Heart right ventricle (tissue), 16 donors: ENCODE data around the gene DIPK1A. TPM values are rescaled to one million over a fixed set of nuclear protein-coding genes. Genes with fewer than 3 reads are reported as not detected.

Experiments
- ATAC-seq, 8 donors: fragments of 200-7000 bp; cut with Tn5 transposase; one replicate each; pipeline ENCODE4 v1.9.1; 2020; ENCODE audit warnings: mild to moderate bottlenecking in 8 of 8, moderate library complexity in 8 of 8, moderate number of reproducible peaks in 1 of 8
- DNase-seq, 2 donors: peaks; one replicate each; pipeline ENCODE4 v3.0.0-alpha.2; 2020
- H3K27ac ChIP-seq, 10 donors: fragments of 200-600 bp; sonication (generic) in 2 of 10; one replicate each; pipeline versions ENCODE4 v1.5.0 to v1.8.0; 2020 to 2022; ENCODE audit warnings: mild to moderate bottlenecking in 3 of 10
- H3K27me3 ChIP-seq, 7 donors: fragments of 200-600 bp; one replicate each; pipeline ENCODE4 v1.8.0; 2021 to 2022; ENCODE audit warnings: mild to moderate bottlenecking in 2 of 7
- H3K36me3 ChIP-seq, 9 donors: fragments of 200-600 bp; sonication (generic) in 1 of 9; one replicate each; pipeline versions ENCODE4 v1.5.0 to v1.8.0; 2020 to 2022; ENCODE audit warnings: mild to moderate bottlenecking in 2 of 9
- H3K4me1 ChIP-seq, 9 donors: fragments of 200-600 bp; sonication (generic) in 1 of 9; one replicate each; pipeline versions ENCODE4 v1.5.0 to v1.8.0; 2020 to 2022; ENCODE audit warnings: mild to moderate bottlenecking in 4 of 9
- H3K4me3 ChIP-seq, 10 donors: fragments of 200-600 bp; sonication (generic) in 2 of 10; one replicate each; pipeline versions ENCODE4 v1.5.0 to v1.8.0; 2020 to 2022; ENCODE audit warnings: mild to moderate bottlenecking in 7 of 10, moderate library complexity in 2 of 10
- H3K9me3 ChIP-seq, 11 donors: fragments of 200-600 bp in 10 of 11; sonication (generic) in 2 of 11; one replicate each; pipeline versions ENCODE4 v1.5.0 to v1.8.0; 2013 to 2022; ENCODE audit warnings: mild to moderate bottlenecking in 2 of 11, control low read depth in 1 of 11, moderate library complexity in 1 of 11
- WGBS, 2 donors: extraction: QIAGEN DNeasy Blood & Tissue Kit; methylation state at CpG; one replicate each; pipeline ENCODE4 v1.1.7; 2013; ENCODE audit warnings: inconsistent platforms in 1 of 2; 5-methylcytosine and 5-hydroxymethylcytosine counted together
- intact Hi-C, 10 donors: fragments of 100-400 bp; cut with DNase I; formaldehyde crosslinking; loops; one replicate each; pipeline versions ENCODE4 v1.11.1 to v1.14.2; 2022
- polyA plus RNA-seq, 2 donors: library from polyadenylated mRNA; stranded (reverse); fragments of 200-250 nt; gene quantifications; one replicate each; pipeline ENCODE4 v1.2.3, GENCODE V29; 2013
- total RNA-seq, 10 donors: library from RNA; stranded (reverse); fragmentation: NEBNext Ultra II Directional in 3 of 10; extraction: Animal tissue kit (Norgen Biotek cat#: 25700) in 3 of 10; gene quantifications; one replicate each; pipeline versions ENCODE4 v1.2.1 to v1.2.4, GENCODE V29; 2021 to 2023
- TF ChIP-seq, protein P1 (sequence below), 9 donors: fragments of 200-600 bp; sonication (generic) in 2 of 9; IDR thresholded peaks; one replicate each; pipeline versions ENCODE4 v1.5.0 to v1.8.0; 2021 to 2022; ENCODE audit warnings: antibody characterized with exemption in 9 of 9, mild to moderate bottlenecking in 5 of 9, moderate library complexity in 1 of 9
- donor health status: Arrhythmogenic right ventricular cardiomyopathy.
- donor health status: ischemic (EF 13 %, LVEDD 7.1; RV severe dilation, severe dysfunction).
- donor health status: healthy with polysubstance abuse.
- donor health status: DM: no; HTN: yes; CAD: no.
- donor health status: DM: no; HTN: no; CAD: no.
- donor health status: ischemic (EF 25% LVEDD 6.9; RV normal size, moderate dysfunction).
- donor health status: ischemic (EF 25% LVEDD 5.7; RV mildly dilated, moderate dysfunction).
- donor health status: healthy.
- donor health status: DM: yes; HTN: yes; CAD: no.
- donor health status: Ischemic cardiomyopathy.
- donor health status: ischemic (EF 35%, LVEDD 5.7; RV mildly dilated, moderate dysfunction).
- donor health status: nonischemic (EF 11% LVEDD 7.7; RV severe dilation, severe dysfunction).
- donor health status: DM: yes; HTN: yes; CAD: no.
- donor health status: PGD.
- donor health status: ischemic (EF 29% LVEDD 5.4; RV normal size, mild dysfunction).
- donor health status: nonischemic (EF 23%, LVEDD 6.1; RV moderate dilation, normal function).

The DIPK1A gene
- total and polyA plus RNA-seq, 12 donors = 3.4 to 8.5 (median 6.3) TPM

DNA sequence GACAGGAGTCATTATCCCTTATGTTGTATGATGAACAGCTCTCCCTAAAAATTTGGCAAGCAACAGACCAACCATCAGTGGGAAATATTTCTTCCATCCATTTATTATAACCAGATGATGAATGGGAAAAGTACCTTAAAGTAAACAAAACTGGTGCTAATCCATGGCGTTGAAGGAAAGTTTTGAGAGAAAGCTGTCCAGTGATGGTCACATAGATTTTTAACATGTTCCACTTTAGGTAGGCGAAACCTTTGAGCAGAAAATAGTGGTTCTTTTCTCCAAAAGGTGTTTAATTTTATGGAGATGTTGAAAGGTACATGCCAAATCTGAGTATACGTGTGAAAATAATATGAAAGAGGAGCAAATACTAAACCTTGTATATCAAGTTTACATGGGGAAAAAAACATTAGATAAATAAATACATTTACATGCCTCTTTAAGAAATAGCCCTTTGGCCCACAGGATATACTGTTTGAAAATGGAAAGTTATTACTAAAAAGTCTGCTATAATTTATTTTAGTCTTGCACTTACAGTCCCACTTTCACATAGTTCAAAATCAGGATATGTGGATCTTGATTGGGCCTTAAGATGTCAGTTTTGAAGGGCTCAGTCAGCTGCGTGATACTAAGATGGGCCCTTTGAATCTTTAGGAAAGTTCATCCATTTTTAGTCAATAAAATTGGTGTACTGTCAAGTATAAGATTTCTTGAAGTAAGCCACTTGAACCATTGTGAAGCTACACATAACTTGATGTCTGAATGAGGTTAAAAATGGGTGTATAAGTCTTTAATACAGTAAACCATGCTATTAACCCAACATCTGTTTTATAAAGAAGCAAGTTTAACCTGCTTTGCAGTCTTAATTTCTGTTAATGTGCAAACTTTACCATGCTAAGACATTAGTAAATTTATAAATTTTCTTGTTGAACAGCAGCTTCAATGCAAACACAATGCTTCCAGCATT is 118.9 kb downstream of the DIPK1A start:
- WGBS, 2 donors = 86 to 90% methylated on average over 4 of the region's 4 CpGs
- Histone ChIP-seq H3K27ac (no peak overlapping the region), H3K36me3 (peaks cover 0 to 84% (median 44%) of the 10 kb centered on the region in 9 donors), H3K27me3 (no peaks in the 10 kb centered on the region), H3K9me3 (no peaks in the 10 kb centered on the region), H3K4me1 (peaks cover 0 to 30% (median 21%) of the 10 kb centered on the region in 9 donors), H3K4me3 (no peak overlapping the region)
- TF ChIP-seq, protein P1, sequence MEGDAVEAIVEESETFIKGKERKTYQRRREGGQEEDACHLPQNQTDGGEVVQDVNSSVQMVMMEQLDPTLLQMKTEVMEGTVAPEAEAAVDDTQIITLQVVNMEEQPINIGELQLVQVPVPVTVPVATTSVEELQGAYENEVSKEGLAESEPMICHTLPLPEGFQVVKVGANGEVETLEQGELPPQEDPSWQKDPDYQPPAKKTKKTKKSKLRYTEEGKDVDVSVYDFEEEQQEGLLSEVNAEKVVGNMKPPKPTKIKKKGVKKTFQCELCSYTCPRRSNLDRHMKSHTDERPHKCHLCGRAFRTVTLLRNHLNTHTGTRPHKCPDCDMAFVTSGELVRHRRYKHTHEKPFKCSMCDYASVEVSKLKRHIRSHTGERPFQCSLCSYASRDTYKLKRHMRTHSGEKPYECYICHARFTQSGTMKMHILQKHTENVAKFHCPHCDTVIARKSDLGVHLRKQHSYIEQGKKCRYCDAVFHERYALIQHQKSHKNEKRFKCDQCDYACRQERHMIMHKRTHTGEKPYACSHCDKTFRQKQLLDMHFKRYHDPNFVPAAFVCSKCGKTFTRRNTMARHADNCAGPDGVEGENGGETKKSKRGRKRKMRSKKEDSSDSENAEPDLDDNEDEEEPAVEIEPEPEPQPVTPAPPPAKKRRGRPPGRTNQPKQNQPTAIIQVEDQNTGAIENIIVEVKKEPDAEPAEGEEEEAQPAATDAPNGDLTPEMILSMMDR (IDR thresholded peaks at IDR 0.05) = no peak
- ATAC-seq (no peak), DNase-seq (no peak)
- intact Hi-C loops = no loop called here

DNA sequence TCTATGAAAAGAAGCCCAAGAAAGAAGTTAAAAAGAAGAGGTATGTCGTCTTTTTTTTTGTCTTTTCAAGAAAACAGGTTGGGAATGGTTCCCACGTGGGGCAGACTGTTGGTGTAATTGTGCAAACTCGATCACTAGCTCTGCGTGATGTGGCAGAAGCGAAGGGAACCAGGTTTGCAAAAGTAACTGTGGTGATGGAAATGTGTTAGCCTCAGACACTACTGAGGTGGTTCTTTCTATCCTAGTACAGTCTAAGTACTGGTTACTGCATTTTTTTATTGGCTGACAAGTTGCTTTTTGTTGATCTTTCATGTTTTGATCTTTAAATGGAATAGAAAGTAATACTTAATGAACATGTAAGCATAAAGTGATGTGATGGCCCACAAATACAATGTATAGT is 120.7 kb downstream of the DIPK1A start:
- peaks cover 0 to 47% (median 30%) of the 10 kb centered on the region in 9 donors for H3K4me1 ChIP-seq
- H3K27ac ChIP-seq = no peak overlapping the region
- ATAC-seq = no peak
- no peaks in the 10 kb centered on the region for H3K9me3 ChIP-seq
- WGBS, 2 donors = 66 to 82% methylated on average over 5 of the region's 5 CpGs
- intact Hi-C loops = no loop called here
- H3K4me3 ChIP-seq = no peak overlapping the region
- no peaks in the 10 kb centered on the region for H3K27me3 ChIP-seq
- no peak for DNase-seq
- TF ChIP-seq, protein P1 (IDR thresholded peaks at IDR 0.05) = no peak
- H3K36me3 ChIP-seq = peaks cover 0 to 94% (median 61%) of the 10 kb centered on the region in 9 donors

DNA sequence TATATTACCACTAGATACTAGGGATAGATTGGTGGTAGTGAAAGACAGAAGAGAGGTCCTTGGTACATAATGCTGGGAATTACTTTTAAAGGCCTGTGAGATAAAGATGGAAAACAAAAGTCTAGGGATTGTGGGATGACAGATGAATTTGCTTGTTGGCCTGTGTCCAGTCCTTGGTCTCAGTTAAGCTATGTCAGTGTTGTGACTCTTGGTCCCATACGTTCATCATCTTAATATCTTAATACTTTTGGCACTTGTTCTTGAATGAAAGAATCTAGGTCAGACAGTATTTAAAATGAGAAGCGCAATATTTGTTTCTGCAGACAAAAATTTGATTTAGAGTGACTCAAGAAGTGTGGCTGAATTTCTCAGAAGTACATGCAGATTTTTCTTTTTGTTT is 121.8 kb downstream of the DIPK1A start:
- H3K27me3 ChIP-seq = no peaks in the 10 kb centered on the region
- H3K36me3 ChIP-seq = peaks cover 0 to 100% (median 68%) of the 10 kb centered on the region in 9 donors
- H3K4me3 ChIP-seq = no peak overlapping the region
- H3K9me3 ChIP-seq = no peaks in the 10 kb centered on the region
- intact Hi-C loops = loop anchor here in 1 of 10 donors (10.0 kb wide), 1 partner anchor 1035 kb away; the partner anchor contains the start of gene DNTTIP2
- TF ChIP-seq, protein P1 (IDR thresholded peaks at IDR 0.05) = no peak
- ATAC-seq (no peak), DNase-seq (no peak)
- no peak overlapping the region for H3K27ac ChIP-seq
- WGBS, 2 donors = 48% methylated on average over 2 of the region's 2 CpGs
- H3K4me1 ChIP-seq = peaks cover 0 to 58% (median 40%) of the 10 kb centered on the region in 9 donors

DNA sequence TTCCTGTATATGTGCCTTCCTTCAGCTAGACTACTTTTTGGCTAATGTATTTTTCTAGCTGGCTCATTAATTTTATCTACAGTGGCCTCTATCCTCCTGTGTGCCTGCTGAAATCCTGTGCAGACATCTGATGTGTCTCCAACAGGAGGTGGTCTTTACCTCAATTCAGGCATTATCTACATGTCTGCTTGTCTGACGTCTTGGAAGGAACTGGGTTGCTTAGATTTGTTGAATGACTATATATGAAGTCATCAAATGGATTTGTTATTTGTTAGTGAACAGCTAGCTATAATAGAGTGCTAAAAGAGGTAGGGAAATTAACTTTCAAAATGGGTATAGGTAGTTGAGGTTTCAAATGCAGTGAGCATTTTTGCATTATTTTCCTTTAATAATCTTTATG is 122.7 kb downstream of the DIPK1A start:
- Histone ChIP-seq H3K9me3 (no peaks in the 10 kb centered on the region), H3K36me3 (peaks cover 0 to 100% (median 66%) of the 10 kb centered on the region in 9 donors), H3K4me1 (peaks cover 4 to 67% (median 50%) of the 10 kb centered on the region in 9 donors), H3K4me3 (no peak overlapping the region), H3K27me3 (no peaks in the 10 kb centered on the region), H3K27ac (no peak overlapping the region)
- ATAC-seq (no peak), DNase-seq (no peak)
- WGBS, 2 donors = 0 to 11% methylated on average over 1 of the region's 1 CpG
- TF ChIP-seq, protein P1 (IDR thresholded peaks at IDR 0.05) = no peak
- intact Hi-C loops = loop anchor here in 1 of 10 donors (10.0 kb wide), 1 partner anchor 1036 kb away; the partner anchor contains the start of gene DNTTIP2
